GM21737 (cell line): ENCODE results near the gene ABCC1.
"Not testable (repeated sequence)": the region's sequence is repeated elsewhere in the genome, so short reads cannot be mapped to it uniquely, and the experiment has no call there.

ENCODE experiments used
- ATAC-seq: cut with Tn5 transposase; IDR thresholded peaks from one replicate; pipeline ENCODE4 v1.9.1; 2021; ENCODE audit warnings: mild to moderate bottlenecking, moderate library complexity; ENCODE audit not compliant: unreplicated experiment

Gene ABCC1

GRCh38 chr16:16127469-16128116 is 178.2 kb downstream of the ABCC1 start:
- ATAC-seq: no peak

- ATAC-seq: no peak
These were observed 181.8 kb downstream of the ABCC1 start for GRCh38 chr16:16131204-16131603.

- ATAC-seq: no peak
These were observed 182.2 kb downstream of the ABCC1 start for GRCh38 chr16:16131659-16132058.

GRCh38 chr16:16133943-16134604 is 184.7 kb downstream of the ABCC1 start:
- no peak for ATAC-seq

- no peak for ATAC-seq
These were observed 187.2 kb downstream of the ABCC1 start for GRCh38 chr16:16136588-16136987.

GRCh38 chr16:16137110-16137509 is 187.7 kb downstream of the ABCC1 start:
- ATAC-seq: no peak

- no peak for ATAC-seq
These were observed 188.7 kb downstream of the ABCC1 start for GRCh38 chr16:16138034-16138635.

- no peak for ATAC-seq
These were observed 189.6 kb downstream of the ABCC1 start for GRCh38 chr16:16139061-16139460.

- no peak for ATAC-seq
These were observed 190.4 kb downstream of the ABCC1 start for GRCh38 chr16:16139806-16140205.

- ATAC-seq: no peak
These were observed 191.1 kb downstream of the ABCC1 start for GRCh38 chr16:16140537-16140936.

GRCh38 chr16:16141141-16141540 is 191.7 kb downstream of the ABCC1 start:
- no peak for ATAC-seq

- ATAC-seq: no peak
These were observed 192.5 kb downstream of the ABCC1 start for GRCh38 chr16:16141784-16142396.

- no peak for ATAC-seq
These were observed 193.8 kb downstream of the ABCC1 start for GRCh38 chr16:16143038-16143763.

GRCh38 chr16:16143931-16144330 is 194.5 kb downstream of the ABCC1 start:
- ATAC-seq: no peak

GRCh38 chr16:16144416-16144815 is 195.0 kb downstream of the ABCC1 start:
- ATAC-seq: no peak

GRCh38 chr16:16145286-16145685 is 195.9 kb downstream of the ABCC1 start:
- no peak for ATAC-seq

- no peak for ATAC-seq
These were observed 197.2 kb downstream of the ABCC1 start for GRCh38 chr16:16146380-16147315.

GRCh38 chr16:16147316-16147999 is 198.0 kb downstream of the ABCC1 start:
- no peak for ATAC-seq

GRCh38 chr16:16148000-16148599 is 198.7 kb downstream of the ABCC1 start:
- not testable (repeated sequence) for ATAC-seq
